Measurements from ENCODE around the gene KMT2B. TPM values are rescaled to one million over a fixed set of nuclear protein-coding genes. Genes with fewer than 3 reads are reported as not detected.

The KMT2B gene
- polyA plus RNA-seq, 1 donor from 2014 or later, result 2.7 TPM

GRCh38 chr19:35748106-35749020 lies 30.6 kb downstream of the KMT2B start, which contains the start of gene LIN37:
Gene LIN37 (plus strand): TSS chr19:35748576. CDS start chr19:35748725, 149 bp downstream.
- H3K27ac Mint-ChIP-seq, result peak within 1 kb of the TSS; percentile 69 to 97 (median 80)
- H3K9me3 Mint-ChIP-seq, result no peaks in the 10 kb centered on the region
- H3K4me3 Mint-ChIP-seq, result peak within 1 kb of the TSS; percentile 84 to 99 (median 98)
- no peaks in the 10 kb centered on the region for H3K27me3 Mint-ChIP-seq
- peaks cover 2% of the 10 kb centered on the region for H3K36me3 Mint-ChIP-seq
- H3K4me1 Mint-ChIP-seq, result peaks cover 14 to 40% (median 32%) of the 10 kb centered on the region in 3 donors

- H3K9me3 Mint-ChIP-seq, result no peaks in the 10 kb centered on the region
- H3K4me3 Mint-ChIP-seq, result peak overlapping the region in 3 of 4 donors; percentile 72 to 78 (median 73)
- no peaks in the 10 kb centered on the region for H3K36me3 Mint-ChIP-seq
- H3K4me1 Mint-ChIP-seq, result peaks cover 14 to 29% (median 24%) of the 10 kb centered on the region in 3 donors
- H3K27me3 Mint-ChIP-seq, result peaks cover 3% of the 10 kb centered on the region
- H3K27ac Mint-ChIP-seq, result no peak overlapping the region
These were observed 32.4 kb downstream of the KMT2B start for GRCh38 chr19:35750167-35750566.

- Mint-ChIP-seq H3K27me3 (peaks cover 10% of the 10 kb centered on the region), H3K4me3 (no peak overlapping the region), H3K4me1 (peaks cover 7 to 21% (median 16%) of the 10 kb centered on the region in 3 donors), H3K36me3 (no peaks in the 10 kb centered on the region), H3K9me3 (peaks cover 0 to 2% (median 0%) of the 10 kb centered on the region in 3 donors), H3K27ac (no peak overlapping the region)
These were observed 34.3 kb downstream of the KMT2B start for GRCh38 chr19:35751839-35752745.

GRCh38 chr19:35752746-35753350 lies 35.0 kb downstream of the KMT2B start:
- Mint-ChIP-seq H3K27me3 (peaks cover 12% of the 10 kb centered on the region), H3K36me3 (no peaks in the 10 kb centered on the region), H3K9me3 (peaks cover 0 to 2% (median 0%) of the 10 kb centered on the region in 3 donors), H3K27ac (no peak overlapping the region), H3K4me3 (peak overlapping the region in 1 of 4 donors; percentile 66), H3K4me1 (peaks cover 9 to 20% (median 18%) of the 10 kb centered on the region in 3 donors)

- H3K27ac Mint-ChIP-seq, result peak overlapping the region in 1 of 3 donors; percentile 21
- H3K9me3 Mint-ChIP-seq, result peaks cover 0 to 2% (median 0%) of the 10 kb centered on the region in 3 donors
- no peaks in the 10 kb centered on the region for H3K36me3 Mint-ChIP-seq
- peaks cover 6 to 14% (median 14%) of the 10 kb centered on the region in 3 donors for H3K4me1 Mint-ChIP-seq
- H3K4me3 Mint-ChIP-seq, result peak overlapping the region in 1 of 4 donors; percentile 66
- peaks cover 13% of the 10 kb centered on the region for H3K27me3 Mint-ChIP-seq
These were observed 36.0 kb downstream of the KMT2B start for GRCh38 chr19:35753634-35754369.

GRCh38 chr19:35754370-35755130 lies 36.7 kb downstream of the KMT2B start:
- Mint-ChIP-seq H3K4me1 (peaks cover 6 to 12% (median 12%) of the 10 kb centered on the region in 3 donors), H3K27me3 (peaks cover 13% of the 10 kb centered on the region), H3K9me3 (peaks cover 0 to 2% (median 0%) of the 10 kb centered on the region in 3 donors), H3K36me3 (no peaks in the 10 kb centered on the region), H3K4me3 (peak overlapping the region in 3 of 4 donors; percentile 44 to 78 (median 66)), H3K27ac (no peak overlapping the region)

GRCh38 chr19:35755131-35755549 lies 37.3 kb downstream of the KMT2B start:
- H3K27ac Mint-ChIP-seq, result no peak overlapping the region
- peaks cover 0 to 2% (median 0%) of the 10 kb centered on the region in 3 donors for H3K9me3 Mint-ChIP-seq
- no peaks in the 10 kb centered on the region for H3K36me3 Mint-ChIP-seq
- peaks cover 13% of the 10 kb centered on the region for H3K27me3 Mint-ChIP-seq
- peak overlapping the region in 2 of 4 donors; percentile 6 to 78 for H3K4me3 Mint-ChIP-seq
- peaks cover 6 to 11% (median 10%) of the 10 kb centered on the region in 3 donors for H3K4me1 Mint-ChIP-seq

GRCh38 chr19:35755550-35756376 lies 38.0 kb downstream of the KMT2B start:
- no peaks in the 10 kb centered on the region for H3K36me3 Mint-ChIP-seq
- peaks cover 0 to 2% (median 0%) of the 10 kb centered on the region in 3 donors for H3K9me3 Mint-ChIP-seq
- H3K27me3 Mint-ChIP-seq, result peaks cover 13% of the 10 kb centered on the region
- H3K27ac Mint-ChIP-seq, result peak overlapping the region in 2 of 3 donors; percentile 39 to 59
- H3K4me1 Mint-ChIP-seq, result peaks cover 6 to 10% (median 9%) of the 10 kb centered on the region in 3 donors
- peak overlapping the region; percentile 30 to 69 (median 55) for H3K4me3 Mint-ChIP-seq

GRCh38 chr19:35756377-35757230 lies 38.8 kb downstream of the KMT2B start, which contains the start of gene HSPB6:
Gene HSPB6 (minus strand): TSS chr19:35757029. CDS start chr19:35757008, 21 bp downstream.
- Mint-ChIP-seq H3K27ac (peak within 1 kb of the TSS; percentile 91 to 100 (median 96)), H3K27me3 (peaks cover 13% of the 10 kb centered on the region), H3K36me3 (no peaks in the 10 kb centered on the region), H3K4me3 (peak within 1 kb of the TSS; percentile 96 to 99 (median 97)), H3K4me1 (peaks cover 6 to 10% (median 9%) of the 10 kb centered on the region in 3 donors), H3K9me3 (peaks cover 0 to 2% (median 0%) of the 10 kb centered on the region in 3 donors)

GRCh38 chr19:35757231-35757748 lies 39.5 kb downstream of the KMT2B start:
- H3K27me3 Mint-ChIP-seq, result peaks cover 13% of the 10 kb centered on the region
- H3K9me3 Mint-ChIP-seq, result peaks cover 0 to 2% (median 0%) of the 10 kb centered on the region in 3 donors
- H3K4me1 Mint-ChIP-seq, result peaks cover 6 to 10% (median 9%) of the 10 kb centered on the region in 3 donors
- H3K4me3 Mint-ChIP-seq, result peak overlapping the region; percentile 96 to 99 (median 97)
- H3K36me3 Mint-ChIP-seq, result no peaks in the 10 kb centered on the region
- peak overlapping the region; percentile 91 to 100 (median 96) for H3K27ac Mint-ChIP-seq

Measured in IgD-negative memory B cell (primary cell).